Uterus (tissue), 2 donors: ENCODE results near the gene HMGB4.

ENCODE experiments used
- POLR2A ChIP-seq, 2 donors: fragments of 450-650 bp; IDR thresholded peaks; one replicate each; pipeline ENCODE4 v1.6.1; 2016; ENCODE audit warnings: antibody characterized with exemption in 2 of 2, mild to moderate bottlenecking in 1 of 2, moderate library complexity in 1 of 2
- TF ChIP-seq, protein P1 (sequence below), 4 experiments: fragments of 200-600 bp in 2 of 4; fragments of 450-650 bp in 2 of 4; sonication (generic) in 2 of 4; IDR thresholded peaks; one replicate each; pipeline ENCODE4 v1.5.1; 2016 to 2019; ENCODE audit warnings: antibody characterized with exemption in 4 of 4, mild to moderate bottlenecking in 2 of 4, moderate library complexity in 1 of 4

DNA sequence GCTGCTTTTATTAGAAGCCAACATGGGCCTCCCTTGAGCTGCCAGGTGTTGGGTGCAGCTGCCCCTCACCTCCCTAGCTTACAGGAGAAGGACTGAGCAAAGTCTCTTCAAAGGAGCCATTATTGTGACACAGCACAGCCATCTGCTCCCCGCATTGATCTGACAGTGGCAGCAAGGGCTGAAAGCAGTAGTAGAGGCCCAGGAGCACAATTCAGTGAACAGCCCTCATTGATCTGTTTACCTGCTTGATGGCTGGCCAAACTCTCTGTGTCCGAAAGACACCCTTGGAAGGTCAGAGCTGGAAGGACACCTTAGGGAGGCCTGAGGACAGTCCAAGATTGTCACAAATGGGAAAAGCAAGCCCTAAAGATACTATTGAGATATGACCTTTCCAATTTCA lies 14.5 kb downstream of the HMGB4 start:
- TF ChIP-seq, protein P1, sequence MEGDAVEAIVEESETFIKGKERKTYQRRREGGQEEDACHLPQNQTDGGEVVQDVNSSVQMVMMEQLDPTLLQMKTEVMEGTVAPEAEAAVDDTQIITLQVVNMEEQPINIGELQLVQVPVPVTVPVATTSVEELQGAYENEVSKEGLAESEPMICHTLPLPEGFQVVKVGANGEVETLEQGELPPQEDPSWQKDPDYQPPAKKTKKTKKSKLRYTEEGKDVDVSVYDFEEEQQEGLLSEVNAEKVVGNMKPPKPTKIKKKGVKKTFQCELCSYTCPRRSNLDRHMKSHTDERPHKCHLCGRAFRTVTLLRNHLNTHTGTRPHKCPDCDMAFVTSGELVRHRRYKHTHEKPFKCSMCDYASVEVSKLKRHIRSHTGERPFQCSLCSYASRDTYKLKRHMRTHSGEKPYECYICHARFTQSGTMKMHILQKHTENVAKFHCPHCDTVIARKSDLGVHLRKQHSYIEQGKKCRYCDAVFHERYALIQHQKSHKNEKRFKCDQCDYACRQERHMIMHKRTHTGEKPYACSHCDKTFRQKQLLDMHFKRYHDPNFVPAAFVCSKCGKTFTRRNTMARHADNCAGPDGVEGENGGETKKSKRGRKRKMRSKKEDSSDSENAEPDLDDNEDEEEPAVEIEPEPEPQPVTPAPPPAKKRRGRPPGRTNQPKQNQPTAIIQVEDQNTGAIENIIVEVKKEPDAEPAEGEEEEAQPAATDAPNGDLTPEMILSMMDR (IDR thresholded peaks at IDR 0.05) = no peak
- no peak for TF ChIP-seq POLR2A (IDR thresholded peaks at IDR 0.05)
